GM11168 (cell line): ENCODE results near the gene COX11.

ENCODE experiments used
- in situ Hi-C: fragments of 300-500 bp; cut with MboI; formaldehyde crosslinking; loops from one replicate; pipeline ENCODE4 v1.12.0; 2022; ENCODE audit warnings: low sequenced_read_pairs; ENCODE audit not compliant: unreplicated experiment

The COX11 gene

GRCh38 chr17:54969658-54970572, 1.5 kb upstream of the COX11 start:
- in situ Hi-C loops: no loop called here

- in situ Hi-C loops: no loop called here
Measured at GRCh38 chr17:54968988-54969332, 506 bp upstream of the COX11 start.

- in situ Hi-C loops: no loop called here
Measured at GRCh38 chr17:54967621-54968261, 713 bp downstream of the COX11 start.

DNA sequence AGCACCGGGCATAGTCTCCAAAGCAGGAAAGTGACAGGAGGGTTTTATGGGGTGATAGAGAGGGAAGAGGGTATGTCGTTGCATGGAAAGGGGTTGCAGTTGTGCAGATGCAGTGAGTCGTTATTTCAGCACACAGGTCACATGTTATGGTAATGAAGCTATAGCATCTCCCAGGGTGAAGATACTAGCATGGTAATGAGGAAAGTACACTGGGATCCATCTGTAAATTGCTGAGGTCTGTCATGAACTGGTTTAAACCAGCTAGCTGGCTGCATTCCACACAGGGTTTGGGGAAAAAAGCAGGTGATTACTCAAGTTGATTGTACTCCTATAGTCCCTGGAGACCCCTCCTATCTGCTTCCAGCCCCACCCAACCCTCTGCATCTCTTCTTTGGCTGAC, 11.7 kb downstream of the COX11 start:
- in situ Hi-C loops: no loop called here

- in situ Hi-C loops: no loop called here
Measured at GRCh38 chr17:54951286-54951685, 17.2 kb downstream of the COX11 start.

DNA sequence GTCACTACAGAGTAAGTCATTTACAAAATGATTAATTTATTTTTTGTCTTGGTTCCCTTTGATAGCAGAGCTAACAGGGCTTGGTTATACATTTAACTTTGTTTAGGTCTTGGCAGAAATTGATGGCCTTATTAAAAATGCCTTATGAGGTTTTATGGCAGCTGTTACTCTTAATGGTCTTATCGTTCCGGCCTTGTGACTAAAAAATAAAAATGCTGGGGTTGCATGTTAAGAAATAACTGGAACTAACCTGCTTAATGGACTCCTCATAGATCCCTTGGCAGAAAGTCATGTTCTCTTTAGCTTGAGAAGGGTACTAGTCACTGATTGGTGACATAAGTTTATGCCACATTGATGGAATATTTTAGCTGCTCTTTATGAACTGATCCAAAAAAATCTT, 18.3 kb downstream of the COX11 start:
- in situ Hi-C loops: no loop called here

- in situ Hi-C loops: no loop called here
Measured at GRCh38 chr17:54948380-54948779, 20.1 kb downstream of the COX11 start.

DNA sequence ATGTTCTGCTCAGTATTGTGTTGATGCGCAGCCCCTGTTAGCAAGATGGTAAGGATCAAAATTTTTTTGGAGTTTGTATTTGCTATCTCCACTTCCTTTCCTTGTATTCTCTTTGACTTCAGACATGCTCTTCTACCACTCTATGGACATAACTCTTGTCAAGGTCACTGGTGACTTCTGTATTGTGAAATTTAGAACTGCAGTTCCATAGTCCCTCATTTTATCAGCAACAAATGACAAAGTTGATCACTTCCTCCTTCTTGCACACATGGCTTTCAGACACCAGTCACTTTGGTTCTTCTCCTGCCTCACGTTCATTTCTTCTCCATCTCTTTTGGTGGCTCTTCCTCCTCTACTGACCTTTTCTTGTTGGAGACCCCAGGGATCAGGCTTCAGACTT, 21.1 kb downstream of the COX11 start:
- in situ Hi-C loops: no loop called here

DNA sequence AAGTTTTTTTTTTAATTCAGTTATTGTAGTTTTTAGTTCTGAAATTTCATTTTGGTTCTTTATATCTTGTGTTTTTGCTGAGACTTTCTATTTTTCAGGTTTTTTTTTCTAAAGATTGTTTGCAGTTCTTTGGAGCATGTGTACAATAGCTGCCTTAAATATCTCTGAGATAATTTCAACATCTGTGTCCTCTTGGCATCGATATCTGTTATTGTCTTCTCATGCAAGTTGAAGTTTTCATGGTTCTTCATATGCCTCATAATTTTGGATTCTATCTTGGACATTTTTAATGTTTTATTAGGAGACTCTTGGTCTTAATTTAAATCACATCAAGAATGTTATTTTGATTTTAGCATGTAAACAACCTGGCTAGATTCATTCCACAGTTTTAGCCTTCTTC, 22.8 kb downstream of the COX11 start:
- in situ Hi-C loops: no loop called here

DNA sequence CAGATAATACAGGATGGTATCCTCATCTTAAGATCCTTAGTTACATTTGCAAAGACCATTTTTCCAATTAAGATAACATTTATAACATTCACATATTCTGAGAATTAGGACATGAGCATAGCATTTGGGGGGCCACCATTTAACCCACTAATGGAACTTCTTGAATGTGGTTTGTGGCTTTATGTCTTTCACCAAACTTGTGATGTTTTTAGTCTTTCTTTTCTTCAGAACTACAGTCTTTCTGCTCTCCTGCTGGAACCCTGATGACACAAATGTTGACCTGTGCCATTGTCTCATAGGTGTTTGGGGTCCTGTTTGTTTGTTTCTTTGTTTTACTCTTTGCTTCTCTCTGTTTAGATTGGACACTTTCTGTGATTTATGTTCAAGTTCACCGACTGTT, 23.2 kb downstream of the COX11 start:
- in situ Hi-C loops: no loop called here

GRCh38 chr17:54944796-54945195, 23.7 kb downstream of the COX11 start:
- in situ Hi-C loops: no loop called here

DNA sequence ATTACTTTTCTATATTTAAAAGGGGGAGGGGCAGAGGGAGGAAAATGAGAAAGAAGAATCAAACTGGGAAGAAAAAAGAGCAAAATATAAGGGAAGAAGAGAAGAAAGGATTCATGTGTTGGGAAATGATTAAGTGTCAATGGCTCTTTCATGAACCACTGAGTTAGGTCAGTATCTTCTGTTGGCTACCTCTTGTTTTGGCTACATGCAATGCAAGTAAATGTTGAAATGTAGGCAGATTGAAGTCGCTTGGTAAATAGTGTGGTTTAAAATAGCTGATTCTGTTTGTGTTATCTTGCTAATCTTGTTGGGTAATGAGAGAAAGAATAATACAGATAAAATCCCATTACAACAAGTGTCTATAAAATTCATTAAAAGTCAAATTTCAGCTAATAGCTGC, 27.2 kb downstream of the COX11 start:
- in situ Hi-C loops: no loop called here

DNA sequence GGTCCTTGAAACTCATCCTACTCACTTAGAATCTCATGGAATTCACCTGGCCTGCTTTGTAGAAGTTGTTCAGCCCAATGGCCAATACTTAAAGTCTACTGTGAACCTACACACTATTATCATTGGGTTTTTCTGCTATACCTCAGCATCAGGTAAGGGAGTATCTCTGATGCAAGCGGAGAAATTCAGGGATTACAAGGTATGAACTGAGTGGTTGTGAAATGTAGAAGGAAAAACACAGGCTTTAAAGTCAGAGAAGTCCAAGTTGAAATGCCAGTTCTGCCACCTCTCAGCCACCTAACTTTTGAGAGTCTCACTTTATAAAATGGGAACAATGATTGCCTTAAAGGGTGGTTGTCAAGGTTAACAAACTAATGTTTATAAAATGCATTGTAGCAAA, 31.0 kb downstream of the COX11 start:
- in situ Hi-C loops: no loop called here

- in situ Hi-C loops: no loop called here
Measured at GRCh38 chr17:54937018-54937417, 31.4 kb downstream of the COX11 start.

DNA sequence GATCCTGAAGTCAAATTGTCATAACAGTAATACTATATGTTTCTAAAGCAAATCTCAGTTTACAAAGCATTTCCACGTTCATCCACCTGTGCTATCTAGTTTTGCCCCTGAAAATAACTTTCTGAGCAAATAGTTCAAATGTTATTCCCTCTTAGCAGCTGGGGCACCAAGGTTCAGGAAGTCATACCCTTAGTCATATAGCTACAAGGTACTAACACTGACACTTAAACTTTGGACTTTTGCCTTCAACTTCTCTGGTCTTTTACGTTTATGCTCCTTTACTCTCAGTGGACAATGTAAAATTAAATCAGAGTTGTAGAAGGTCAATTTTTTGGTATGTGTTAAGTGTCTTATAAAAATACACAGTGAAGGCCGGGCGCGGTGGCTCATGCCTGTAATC, 33.0 kb downstream of the COX11 start:
- in situ Hi-C loops: no loop called here

DNA sequence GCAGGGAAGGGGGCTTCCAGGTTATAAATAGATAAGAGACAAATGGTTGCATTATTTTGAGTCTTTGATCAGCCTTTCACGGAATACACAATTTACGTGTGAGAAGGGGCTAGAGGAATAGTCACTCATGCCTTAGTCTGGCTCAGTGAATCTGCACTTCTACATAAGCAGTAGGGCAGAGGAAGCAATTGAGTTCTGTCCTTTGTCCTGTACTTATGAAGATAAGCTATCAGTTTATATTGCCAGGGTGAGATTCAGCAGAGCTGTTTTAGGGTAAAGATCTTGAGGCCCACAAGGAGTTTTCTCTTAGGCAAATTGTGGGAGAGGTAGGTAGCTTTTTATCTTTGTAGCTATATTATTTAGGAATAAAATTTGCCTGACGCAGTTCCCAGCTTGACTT, 34.5 kb downstream of the COX11 start:
- in situ Hi-C loops: no loop called here

- in situ Hi-C loops: no loop called here
Measured at GRCh38 chr17:54932711-54933110, 35.7 kb downstream of the COX11 start.

DNA sequence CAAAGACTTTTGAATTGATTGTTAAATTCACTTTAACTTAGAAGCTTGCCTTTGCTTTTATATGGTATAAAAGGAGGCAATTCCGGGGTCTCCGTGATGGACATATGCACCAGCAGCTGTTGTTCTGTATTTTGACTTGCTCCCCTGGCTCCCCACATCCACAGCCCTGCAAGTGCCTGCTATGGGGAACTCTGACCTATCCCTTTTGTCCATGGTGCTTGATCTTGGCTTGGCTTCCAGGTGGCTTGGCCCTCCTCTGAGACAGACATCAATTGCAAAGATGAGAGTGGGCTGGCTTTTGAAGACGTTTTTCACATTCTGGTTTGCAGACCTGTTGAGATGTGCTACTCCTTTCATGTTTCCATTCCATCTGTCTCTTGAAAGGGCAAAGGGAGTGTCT, 40.9 kb downstream of the COX11 start:
- in situ Hi-C loops: no loop called here

GRCh38 chr17:54924405-54924804, 44.0 kb downstream of the COX11 start:
- in situ Hi-C loops: no loop called here

- in situ Hi-C loops: no loop called here
Measured at GRCh38 chr17:54920819-54921218, 47.6 kb downstream of the COX11 start.

- in situ Hi-C loops: no loop called here
Measured at GRCh38 chr17:54919425-54919824, 49.0 kb downstream of the COX11 start.

- in situ Hi-C loops: no loop called here
Measured at GRCh38 chr17:54916721-54917120, 51.7 kb downstream of the COX11 start.
